MM.1S (cell line): Measurements from ENCODE around the gene GUCA2B.

Experiments used
- DNase-seq: peaks from one replicate; pipeline ENCODE4 v3.0.0-alpha.2; 2015
- H2AFZ ChIP-seq: fragments of 300-600 bp; sonication (generic); 2 replicates; pipeline ENCODE4 v1.6.0; 2016; ENCODE audit warnings: antibody characterized with exemption, low read length
- H3F3A ChIP-seq: fragments of 300-600 bp; sonication (generic); 2 replicates; pipeline ENCODE4 v1.6.1; 2016; ENCODE audit warnings: mild to moderate bottlenecking, antibody characterized with exemption, low read length, moderate library complexity, mixed read lengths; ENCODE audit not compliant: insufficient read depth
- H3K27ac ChIP-seq: fragments of 300-600 bp; sonication (generic); 2 replicates; pipeline ENCODE4 v1.5.1; 2016; ENCODE audit warnings: mild to moderate bottlenecking, low read length
- H3K27me3 ChIP-seq: fragments of 300-600 bp; sonication (generic); replicated peaks from 2 replicates; pipeline ENCODE4 v1.6.0; 2016; ENCODE audit warnings: low read length; ENCODE audit not compliant: insufficient read depth
- H3K36me3 ChIP-seq: fragments of 300-600 bp; sonication (generic); replicated peaks from 2 replicates; pipeline ENCODE4 v1.6.1; 2016; ENCODE audit warnings: mild to moderate bottlenecking, low read length, mixed read lengths; ENCODE audit not compliant: insufficient read depth
- H3K4me1 ChIP-seq: fragments of 300-600 bp; sonication (generic); 2 replicates; pipeline ENCODE4 v1.6.1; 2016; ENCODE audit warnings: low read length, mixed read lengths
- H3K4me2 ChIP-seq: fragments of 300-600 bp; sonication (generic); 2 replicates; pipeline ENCODE4 v1.6.0; 2016; ENCODE audit warnings: low read depth, low read length
- H3K4me3 ChIP-seq: fragments of 300-600 bp; sonication (generic); 2 replicates; pipeline ENCODE4 v1.5.1; 2016; ENCODE audit warnings: low read length, mixed read lengths
- H3K79me2 ChIP-seq: fragments of 300-600 bp; sonication (generic); 2 replicates; pipeline ENCODE4 v1.6.1; 2016; ENCODE audit warnings: mixed run types, low read length, mixed read lengths
- H3K9ac ChIP-seq: fragments of 300-600 bp; sonication (generic); 2 replicates; pipeline ENCODE4 v1.6.1; 2016; ENCODE audit warnings: low read length, mixed read lengths
- H3K9me2 ChIP-seq: fragments of 300-600 bp; sonication (generic); replicated peaks from 2 replicates; pipeline ENCODE4 v1.6.1; 2016; ENCODE audit warnings: mild to moderate bottlenecking, low read length, mixed read lengths; ENCODE audit not compliant: insufficient read depth
- H3K9me3 ChIP-seq: fragments of 300-600 bp; sonication (generic); replicated peaks from 2 replicates; pipeline ENCODE4 v1.6.1; 2016; ENCODE audit warnings: mild to moderate bottlenecking, low read length, mixed read lengths; ENCODE audit not compliant: insufficient read depth
- H4K20me1 ChIP-seq: fragments of 300-600 bp; sonication (generic); 2 replicates; pipeline ENCODE4 v1.6.1; 2016; ENCODE audit warnings: mild to moderate bottlenecking, low read length, moderate library complexity, mixed read lengths; ENCODE audit not compliant: insufficient read depth
- EZH2 ChIP-seq: fragments of 300-600 bp; sonication (generic); optimal IDR thresholded peaks from 2 replicates; pipeline ENCODE3; 2017; ENCODE audit warnings: low read depth, mild to moderate bottlenecking, antibody characterized with exemption, low read length, mixed read lengths
- EZH2phosphoT487 ChIP-seq: fragments of 300-600 bp; sonication (generic); IDR thresholded peaks from 2 replicates; pipeline ENCODE4 v1.6.1; 2018; ENCODE audit warnings: antibody characterized with exemption, low read length
- TF ChIP-seq, protein P1 (sequence below): fragments of 300-600 bp; sonication (generic); IDR thresholded peaks from 2 replicates; pipeline ENCODE4 v1.5.1; 2016; ENCODE audit warnings: antibody characterized with exemption, low read length, mixed read lengths

GUCA2B gene

DNA sequence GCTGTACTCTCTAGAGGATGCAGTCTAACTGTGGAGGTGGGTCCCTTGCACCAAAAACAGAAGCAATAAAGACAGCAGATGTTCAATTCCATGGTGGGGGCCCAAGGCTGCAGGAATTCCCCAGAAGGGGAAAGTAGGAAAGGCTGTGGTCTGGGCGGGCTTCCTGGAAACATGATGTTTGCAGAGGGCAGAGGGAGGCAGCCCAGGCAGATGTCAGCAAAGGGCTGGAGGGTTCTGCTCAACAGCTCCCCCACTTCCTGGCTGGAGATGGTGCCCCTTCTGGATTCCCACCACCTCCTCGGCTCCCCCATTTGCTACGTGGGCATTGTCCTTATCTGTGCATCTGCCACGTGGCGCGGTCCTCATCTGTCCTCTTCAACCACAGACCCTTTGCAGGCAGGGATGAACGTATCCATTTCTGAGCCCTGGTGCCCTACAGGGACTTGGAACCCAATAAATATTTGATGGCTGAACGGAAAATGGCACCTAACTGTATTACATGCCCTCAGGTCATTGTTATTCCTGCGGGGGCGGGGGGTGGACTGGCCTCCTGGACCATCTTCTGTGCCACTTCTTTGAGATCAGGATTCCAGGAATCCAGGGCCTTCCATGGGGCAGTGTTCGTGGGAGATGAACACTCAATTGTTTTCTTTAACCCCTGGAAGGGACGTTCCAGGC lies 8.4 kb upstream of the GUCA2B start:
- Histone ChIP-seq H3K36me3 (no peaks in the 10 kb centered on the region), H3K9me3 (no peaks in the 10 kb centered on the region), H3K4me2 (no peak overlapping the region), H3K79me2 (no peaks in the 10 kb centered on the region), H3K9ac (no peak overlapping the region), H2AFZ (no peak overlapping the region), H3K4me3 (no peak overlapping the region), H3K27me3 (no peaks in the 10 kb centered on the region), H3K4me1 (peaks cover 8% of the 10 kb centered on the region; the same call in 1 of the 2 replicates), H4K20me1 (no peaks in the 10 kb centered on the region), H3F3A (no peaks in the 10 kb centered on the region), H3K27ac (no peak overlapping the region), H3K9me2 (no peaks in the 10 kb centered on the region)
- TF ChIP-seq, protein P1, sequence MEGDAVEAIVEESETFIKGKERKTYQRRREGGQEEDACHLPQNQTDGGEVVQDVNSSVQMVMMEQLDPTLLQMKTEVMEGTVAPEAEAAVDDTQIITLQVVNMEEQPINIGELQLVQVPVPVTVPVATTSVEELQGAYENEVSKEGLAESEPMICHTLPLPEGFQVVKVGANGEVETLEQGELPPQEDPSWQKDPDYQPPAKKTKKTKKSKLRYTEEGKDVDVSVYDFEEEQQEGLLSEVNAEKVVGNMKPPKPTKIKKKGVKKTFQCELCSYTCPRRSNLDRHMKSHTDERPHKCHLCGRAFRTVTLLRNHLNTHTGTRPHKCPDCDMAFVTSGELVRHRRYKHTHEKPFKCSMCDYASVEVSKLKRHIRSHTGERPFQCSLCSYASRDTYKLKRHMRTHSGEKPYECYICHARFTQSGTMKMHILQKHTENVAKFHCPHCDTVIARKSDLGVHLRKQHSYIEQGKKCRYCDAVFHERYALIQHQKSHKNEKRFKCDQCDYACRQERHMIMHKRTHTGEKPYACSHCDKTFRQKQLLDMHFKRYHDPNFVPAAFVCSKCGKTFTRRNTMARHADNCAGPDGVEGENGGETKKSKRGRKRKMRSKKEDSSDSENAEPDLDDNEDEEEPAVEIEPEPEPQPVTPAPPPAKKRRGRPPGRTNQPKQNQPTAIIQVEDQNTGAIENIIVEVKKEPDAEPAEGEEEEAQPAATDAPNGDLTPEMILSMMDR = no peak
- TF ChIP-seq EZH2phosphoT487 = no peak
- TF ChIP-seq EZH2 = no peak
- no peak for DNase-seq

DNA sequence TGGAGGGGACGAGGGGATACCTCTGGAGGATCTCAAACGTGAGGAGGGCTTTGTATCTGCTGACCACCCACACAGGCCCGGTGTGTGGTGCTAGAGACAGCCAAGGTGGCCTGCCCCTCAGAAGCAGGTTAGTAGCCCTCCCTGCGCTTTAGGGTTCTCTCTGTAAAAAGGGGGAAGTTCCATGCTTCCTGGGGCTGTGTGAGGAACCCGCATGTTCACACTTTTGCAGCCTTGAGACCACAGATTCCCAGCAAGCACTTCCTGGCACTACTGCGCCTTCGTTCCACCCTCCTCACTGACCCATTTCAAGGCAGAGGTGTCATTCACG lies 7.9 kb upstream of the GUCA2B start:
- H3K27me3 ChIP-seq = no peaks in the 10 kb centered on the region

DNA sequence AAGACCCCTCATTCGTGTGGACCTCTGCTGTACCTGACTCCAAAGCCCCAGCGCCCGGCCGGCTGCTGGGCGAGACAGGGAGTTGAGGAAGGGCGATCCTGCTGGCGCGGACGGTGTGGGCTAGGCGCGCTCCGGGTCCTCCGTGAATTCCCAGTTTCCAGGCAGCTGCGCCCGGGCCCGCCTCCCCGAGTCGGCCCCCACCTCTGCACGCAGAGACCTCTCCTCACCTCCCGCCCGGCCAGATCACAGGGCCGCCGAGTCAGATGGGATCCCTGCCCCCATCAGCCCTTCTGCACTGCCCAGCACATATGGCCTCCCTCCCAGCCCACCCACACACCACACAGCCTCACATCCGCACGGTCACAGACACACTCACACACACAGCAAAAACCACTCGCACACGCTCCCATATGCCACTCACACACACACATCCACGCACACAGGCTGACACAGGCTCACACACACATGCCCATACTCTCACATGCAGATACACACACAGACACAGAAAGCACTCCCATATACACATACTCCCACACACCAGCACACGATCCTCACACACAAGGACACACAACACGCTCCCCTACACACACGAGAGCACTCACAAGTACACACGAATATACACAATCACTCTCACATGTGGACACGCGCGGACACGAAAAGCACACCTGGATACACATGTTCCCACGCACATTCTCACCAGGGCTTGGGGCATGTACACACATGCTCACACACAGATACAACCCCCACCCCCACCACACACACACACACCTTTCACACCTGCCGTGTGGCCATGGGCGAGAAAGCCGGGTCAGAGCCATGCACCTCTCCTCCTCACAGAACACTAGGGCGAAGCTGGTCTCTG lies 7.2 kb upstream of the GUCA2B start:
- H3K9ac ChIP-seq = no peak overlapping the region
- H3K4me2 ChIP-seq = no peak overlapping the region
- TF ChIP-seq EZH2 (no peak), EZH2phosphoT487 (no peak)
- TF ChIP-seq, protein P1 = no peak
- no peaks in the 10 kb centered on the region for H3F3A ChIP-seq
- no peak overlapping the region for H2AFZ ChIP-seq
- H3K36me3 ChIP-seq = no peaks in the 10 kb centered on the region
- no peaks in the 10 kb centered on the region for H3K9me2 ChIP-seq
- H3K27ac ChIP-seq = no peak overlapping the region
- H3K27me3 ChIP-seq = no peaks in the 10 kb centered on the region
- no peaks in the 10 kb centered on the region for H3K9me3 ChIP-seq
- no peak overlapping the region for H3K4me3 ChIP-seq
- no peaks in the 10 kb centered on the region for H3K79me2 ChIP-seq
- H4K20me1 ChIP-seq = no peaks in the 10 kb centered on the region
- no peak for DNase-seq
- peaks cover 8% of the 10 kb centered on the region; the same call in 1 of the 2 replicates for H3K4me1 ChIP-seq

More for the DNA sequence above, 7.9 kb upstream of the GUCA2B start:
- H3K4me2 ChIP-seq = no peak overlapping the region
- no peak overlapping the region for H3K27ac ChIP-seq
- no peaks in the 10 kb centered on the region for H3K79me2 ChIP-seq
- H3K4me1 ChIP-seq = peaks cover 8% of the 10 kb centered on the region; the same call in 1 of the 2 replicates
- H4K20me1 ChIP-seq = no peaks in the 10 kb centered on the region
- TF ChIP-seq EZH2phosphoT487 (no peak), EZH2 (no peak)
- TF ChIP-seq, protein P1 = no peak
- H3F3A ChIP-seq = no peaks in the 10 kb centered on the region
- no peaks in the 10 kb centered on the region for H3K9me2 ChIP-seq
- no peak overlapping the region for H3K9ac ChIP-seq
- H3K36me3 ChIP-seq = no peaks in the 10 kb centered on the region
- no peak overlapping the region for H2AFZ ChIP-seq
- DNase-seq = no peak
- no peaks in the 10 kb centered on the region for H3K9me3 ChIP-seq
- no peak overlapping the region for H3K4me3 ChIP-seq
